ENCODE data around the gene CNTROB.

GRCh38 chr17:7987112-7987893, 55.3 kb downstream of the CNTROB start:
- no peak for TF ChIP-seq POLR2A (IDR thresholded peaks at IDR 0.05)
- no peak for TF ChIP-seq CTCF (IDR thresholded peaks at IDR 0.05)
- TF ChIP-seq EP300 (IDR thresholded peaks at IDR 0.05) = no peak
